HT1080 (cell line): ENCODE measurements around the gene ELAVL3. TPM values are rescaled to one million over a fixed set of nuclear protein-coding genes. Genes with fewer than 3 reads are reported as not detected.
"Not testable (repeated sequence)": the region's sequence is repeated elsewhere in the genome, so short reads cannot be mapped to it uniquely, and the experiment has no call there.

Experiments
- DNase-seq: peaks from one replicate; pipeline ENCODE4 v3.0.0-alpha.2; 2015; ENCODE audit warnings: low read depth
- total RNA-seq: library from RNA; depleted of rRNA; stranded (reverse); fragments of >200 nt; shearing (Covaris generic); gene quantifications from 2 replicates; pipeline ENCODE4 v1.2.3, GENCODE V29; 2014

ELAVL3 gene
- total RNA-seq, 1 experiment from 2014 or later = not detected

DNA sequence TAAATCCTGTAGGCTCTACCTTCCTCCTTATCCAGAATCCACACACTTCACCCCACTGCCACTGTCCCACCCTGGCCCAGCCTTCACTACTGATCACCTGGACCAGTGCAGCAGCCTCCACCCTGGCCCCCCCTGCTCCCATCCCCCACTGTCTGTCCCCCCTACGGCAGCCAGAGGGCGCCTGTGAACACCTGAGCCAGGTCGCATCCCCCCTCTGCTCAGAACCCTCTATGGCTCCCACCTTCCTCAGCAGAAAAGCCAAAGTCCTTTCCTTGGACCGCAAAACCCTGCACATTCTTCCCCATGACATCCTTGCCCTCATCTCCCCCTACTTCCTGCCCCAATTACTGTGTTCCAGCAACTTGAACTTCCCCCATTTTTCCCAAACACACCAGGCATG is 20.6 kb downstream of the ELAVL3 start:
- no peak for DNase-seq

DNA sequence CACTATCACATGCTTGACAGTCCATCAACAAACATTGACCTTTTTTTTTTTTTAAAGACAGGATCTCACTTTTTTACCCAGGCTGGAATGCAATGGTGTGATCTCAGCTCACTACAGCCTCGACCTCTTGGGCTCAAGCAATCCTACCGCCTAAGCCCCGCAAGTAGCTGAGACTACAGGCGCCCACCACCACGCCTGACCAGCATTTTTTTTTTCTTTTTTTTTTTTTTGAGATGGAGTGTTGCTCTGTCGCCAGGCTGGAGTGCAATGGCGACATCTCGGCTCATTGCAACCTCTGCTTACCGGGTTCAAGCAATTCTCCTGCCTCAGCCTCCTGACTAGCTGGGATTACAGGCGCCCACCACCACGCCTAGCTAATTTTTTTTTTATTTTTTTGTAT is 21.9 kb downstream of the ELAVL3 start:
- DNase-seq = not testable (repeated sequence)

DNA sequence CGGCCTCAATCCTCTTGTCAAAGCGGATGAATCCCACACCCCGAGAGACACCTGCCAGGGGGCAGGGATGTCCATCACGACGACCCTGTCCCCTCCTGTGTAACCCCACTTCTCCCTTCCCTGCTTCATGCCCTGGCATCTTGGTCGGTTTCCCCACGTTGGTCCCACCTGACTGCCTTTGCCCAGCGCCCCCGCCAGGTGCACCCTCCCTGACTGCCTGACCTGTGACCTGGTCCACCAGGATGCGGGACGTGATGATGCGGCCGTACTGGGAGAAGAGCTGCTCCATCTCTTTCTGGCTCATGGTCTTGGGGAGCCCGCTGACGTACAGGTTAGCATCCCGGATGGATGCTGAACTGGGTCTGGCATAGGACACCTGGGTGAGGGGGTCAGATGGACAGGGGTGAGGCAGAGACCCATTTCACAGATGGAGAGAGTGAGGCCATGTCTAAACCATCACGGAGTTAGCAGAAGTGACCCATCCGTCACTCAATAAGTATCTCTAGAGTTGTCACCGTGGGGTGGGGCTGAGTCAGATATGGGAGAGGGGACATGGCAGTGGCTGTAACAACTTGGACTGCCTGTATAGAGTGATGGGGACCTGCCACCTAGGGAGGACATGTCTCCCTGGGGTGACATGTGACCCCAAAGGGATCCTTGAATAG is 22.5 kb downstream of the ELAVL3 start:
- DNase-seq = no peak

DNA sequence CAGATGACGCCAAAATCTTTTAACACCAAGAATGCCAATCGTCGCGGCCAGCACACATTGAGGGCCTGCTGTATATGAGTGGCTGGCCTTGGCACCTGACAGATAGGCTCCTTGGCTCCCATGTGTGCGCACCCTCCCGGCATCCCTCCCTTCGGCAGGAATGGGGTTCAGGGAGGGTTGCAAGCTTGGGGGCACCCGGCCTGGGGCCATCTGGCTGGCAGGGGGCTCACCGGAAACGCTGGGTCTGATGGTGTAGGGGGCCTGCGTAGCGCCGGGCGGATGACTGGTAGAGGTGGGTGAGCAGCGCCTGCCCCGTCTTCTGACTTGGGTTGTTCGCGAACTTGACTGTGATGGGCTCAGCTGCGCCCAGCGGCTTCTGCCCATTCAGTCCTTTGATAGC is 23.0 kb downstream of the ELAVL3 start:
- no peak for DNase-seq

DNA sequence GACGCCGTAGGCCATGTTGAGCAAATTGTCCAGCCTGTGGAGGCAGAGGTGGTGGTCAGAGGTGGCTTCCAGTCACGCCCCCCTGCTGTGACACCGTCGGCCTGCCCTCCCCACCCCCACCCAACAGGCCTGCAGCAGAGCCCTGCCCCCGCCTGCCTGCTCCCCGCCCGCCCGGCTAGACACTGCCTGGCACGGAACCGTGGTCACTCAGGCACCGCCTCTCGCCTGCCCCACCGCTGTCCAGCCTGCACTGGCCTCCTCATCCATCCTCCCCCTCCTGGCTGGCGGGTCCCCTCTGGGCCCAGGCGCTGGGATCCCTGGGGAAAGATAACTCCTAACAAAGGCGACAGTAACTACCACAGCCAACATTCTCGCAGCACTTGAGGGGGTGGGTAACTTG is 23.7 kb downstream of the ELAVL3 start:
- DNase-seq = no peak

DNA sequence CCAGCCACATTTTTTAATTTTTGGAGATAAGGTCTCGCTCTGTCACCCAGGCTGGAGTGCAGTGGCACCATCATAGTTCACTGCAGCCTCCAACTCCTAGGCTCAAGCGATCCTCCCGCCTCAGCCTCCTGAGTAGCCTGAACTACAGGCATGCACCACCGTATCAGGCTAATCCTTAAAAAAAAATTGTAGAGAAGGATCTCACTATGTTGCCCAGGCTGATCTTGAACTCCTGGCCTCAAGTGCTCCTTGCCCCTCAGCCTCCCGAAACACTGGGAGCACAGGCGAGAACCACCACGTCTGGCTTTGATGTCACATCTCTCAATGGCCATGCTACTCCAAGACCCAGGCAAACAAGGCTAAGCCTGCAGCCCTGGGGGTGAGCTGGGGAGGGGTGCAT is 24.2 kb downstream of the ELAVL3 start:
- DNase-seq = no peak

DNA sequence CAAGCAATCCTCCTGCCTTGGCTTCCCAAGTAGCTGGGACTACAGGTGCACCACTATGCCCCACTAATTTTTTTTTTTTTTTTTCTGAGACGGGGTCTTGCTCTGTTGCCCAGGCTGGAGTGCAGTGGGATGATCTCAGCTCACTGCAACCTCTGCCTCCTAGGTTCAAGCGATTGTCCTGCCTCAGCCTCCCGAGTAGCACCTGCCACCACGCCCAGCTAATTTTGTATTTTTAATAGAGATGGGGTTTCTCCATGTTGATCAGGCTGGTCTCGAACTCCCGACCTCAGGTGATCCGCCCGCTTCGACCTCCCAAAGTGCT is 25.7 kb downstream of the ELAVL3 start:
- DNase-seq = not testable (repeated sequence)

DNA sequence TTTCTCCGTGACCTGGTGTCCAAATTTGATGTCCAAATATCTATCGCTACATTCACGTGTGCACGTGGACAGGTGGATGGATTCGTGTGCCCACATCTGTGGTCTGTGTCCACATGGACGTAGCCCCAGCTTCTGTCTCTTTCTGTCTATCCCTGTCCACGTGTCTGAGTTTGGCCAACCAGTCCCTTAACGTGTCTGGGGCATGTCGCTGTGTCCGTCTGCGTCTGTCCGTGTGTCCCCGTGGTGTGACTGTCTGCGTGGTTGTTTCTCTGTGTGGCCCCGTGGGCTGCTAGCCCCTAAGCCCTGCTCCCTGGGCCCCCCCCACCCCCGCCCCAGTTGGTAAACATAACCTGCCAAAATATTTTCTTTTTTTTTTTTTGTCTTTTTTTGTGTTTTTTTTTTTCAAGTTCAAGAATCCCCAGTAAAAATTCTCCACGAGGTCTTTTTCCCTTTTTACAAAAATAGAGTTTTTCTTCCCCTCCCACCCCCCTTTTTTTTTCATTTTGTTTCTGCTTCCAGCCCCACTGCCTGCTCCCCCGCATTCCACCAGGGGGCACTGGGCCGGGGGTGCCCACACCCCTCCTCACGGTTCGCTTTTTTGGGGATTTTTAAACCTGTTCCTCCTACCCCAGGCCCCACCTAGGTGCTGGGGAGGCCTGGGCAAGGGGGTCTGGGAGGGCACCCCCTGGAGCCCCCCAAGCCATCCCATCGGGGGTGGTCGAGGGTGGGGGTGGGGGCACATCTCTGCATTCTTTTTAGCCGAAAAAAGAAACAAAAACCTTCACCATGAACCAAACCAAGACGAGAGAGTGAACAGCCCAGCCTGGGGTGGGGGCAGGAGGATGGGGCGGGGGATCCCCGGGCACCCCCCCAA is 27.1 kb downstream of the ELAVL3 start:
- no peak for DNase-seq

DNA sequence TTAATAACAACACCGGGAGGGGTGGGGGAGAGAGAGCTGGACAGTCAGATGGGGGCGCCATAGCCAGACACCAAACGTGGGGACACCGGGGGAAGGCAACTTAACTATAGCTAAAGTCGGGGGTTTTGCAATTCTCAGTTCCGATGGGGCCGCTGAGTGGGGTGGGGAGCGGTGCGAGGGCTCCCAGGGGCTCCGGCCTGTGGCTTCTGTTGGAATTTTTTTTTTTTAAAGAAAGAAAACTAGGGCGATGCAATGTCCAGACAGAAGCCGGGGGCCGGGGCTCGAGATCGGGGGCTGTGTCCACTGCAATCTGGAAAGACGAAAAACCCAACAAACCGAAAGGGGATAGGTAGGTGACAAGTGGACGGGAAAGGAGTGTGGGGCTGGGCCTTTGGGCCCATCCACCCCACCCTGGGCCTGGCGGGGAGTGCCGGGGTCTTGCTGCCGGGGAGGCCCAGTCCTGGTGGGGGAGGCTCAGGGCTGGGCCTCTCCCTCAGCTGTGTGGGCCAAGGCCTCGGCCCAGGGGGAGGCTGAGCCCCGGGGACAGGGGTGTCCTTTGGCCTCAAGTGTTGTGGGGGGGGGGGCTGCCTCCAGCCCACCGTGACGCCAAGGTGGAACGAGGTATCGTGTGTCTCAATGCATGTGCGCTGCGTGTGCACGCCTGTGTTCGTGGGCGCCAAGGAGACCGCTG is 28.1 kb downstream of the ELAVL3 start:
- no peak for DNase-seq

DNA sequence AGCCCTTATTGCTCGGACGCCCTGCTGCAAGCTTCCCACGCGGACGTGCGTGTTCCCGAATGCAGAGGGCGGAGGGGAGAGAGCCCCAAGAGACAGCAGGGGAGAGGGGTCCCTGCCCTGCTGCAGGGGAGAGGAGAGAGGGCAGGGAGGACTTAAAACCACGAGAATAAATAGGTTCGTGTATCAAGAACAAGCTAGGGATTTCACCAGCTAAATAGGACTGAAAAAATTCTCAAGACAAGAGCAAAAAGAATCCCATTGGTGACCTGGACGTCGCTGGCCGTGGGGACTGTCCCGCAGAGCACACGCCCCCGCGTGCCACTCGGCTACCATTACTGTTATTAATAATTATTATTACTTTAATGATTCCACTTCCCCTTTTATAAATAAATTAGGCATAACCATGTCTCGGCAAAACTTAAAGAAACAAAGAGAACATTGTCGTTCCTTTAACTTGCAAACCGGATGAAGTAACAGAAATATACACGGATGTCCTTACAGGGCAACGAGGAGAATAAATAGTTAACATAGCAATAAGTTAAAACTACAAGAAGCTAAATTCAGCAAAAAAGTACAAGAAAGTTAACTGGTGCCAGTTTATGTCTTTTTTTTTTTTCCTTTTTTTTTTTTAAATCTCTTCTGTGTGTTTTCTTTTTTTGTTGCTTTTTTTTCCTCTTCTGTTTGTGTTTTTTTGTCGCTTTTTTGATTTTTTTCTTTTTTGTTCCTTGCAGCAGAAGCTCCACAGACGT is 28.8 kb downstream of the ELAVL3 start:
- no peak for DNase-seq

DNA sequence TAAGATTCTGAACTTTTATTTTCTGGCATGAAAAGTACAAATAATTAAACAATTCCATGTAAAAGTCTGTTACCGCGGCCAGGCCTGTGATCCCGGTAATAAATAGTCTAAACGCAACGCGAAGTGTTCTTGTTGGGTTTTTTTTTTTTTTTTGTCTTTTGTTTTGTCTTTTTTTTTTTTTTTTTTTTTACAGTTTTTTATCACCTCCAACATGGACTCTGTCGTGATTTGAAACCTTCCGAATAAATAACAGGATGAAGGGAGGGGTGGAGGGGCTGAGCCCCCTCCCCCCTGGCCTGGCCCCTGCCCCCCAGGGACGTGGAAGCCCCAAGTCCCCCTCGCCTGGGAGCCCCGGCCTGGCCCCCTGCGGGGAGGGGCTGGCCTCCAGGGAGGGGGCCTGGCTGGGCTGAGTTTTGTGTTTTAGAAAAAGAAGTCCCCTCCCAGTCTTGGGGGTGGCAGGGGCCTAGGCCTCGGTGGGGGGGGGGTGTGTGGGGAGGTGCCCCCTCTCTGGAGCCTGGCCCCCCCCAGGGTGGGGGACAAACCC is 29.4 kb downstream of the ELAVL3 start:
- DNase-seq = no peak

DNA sequence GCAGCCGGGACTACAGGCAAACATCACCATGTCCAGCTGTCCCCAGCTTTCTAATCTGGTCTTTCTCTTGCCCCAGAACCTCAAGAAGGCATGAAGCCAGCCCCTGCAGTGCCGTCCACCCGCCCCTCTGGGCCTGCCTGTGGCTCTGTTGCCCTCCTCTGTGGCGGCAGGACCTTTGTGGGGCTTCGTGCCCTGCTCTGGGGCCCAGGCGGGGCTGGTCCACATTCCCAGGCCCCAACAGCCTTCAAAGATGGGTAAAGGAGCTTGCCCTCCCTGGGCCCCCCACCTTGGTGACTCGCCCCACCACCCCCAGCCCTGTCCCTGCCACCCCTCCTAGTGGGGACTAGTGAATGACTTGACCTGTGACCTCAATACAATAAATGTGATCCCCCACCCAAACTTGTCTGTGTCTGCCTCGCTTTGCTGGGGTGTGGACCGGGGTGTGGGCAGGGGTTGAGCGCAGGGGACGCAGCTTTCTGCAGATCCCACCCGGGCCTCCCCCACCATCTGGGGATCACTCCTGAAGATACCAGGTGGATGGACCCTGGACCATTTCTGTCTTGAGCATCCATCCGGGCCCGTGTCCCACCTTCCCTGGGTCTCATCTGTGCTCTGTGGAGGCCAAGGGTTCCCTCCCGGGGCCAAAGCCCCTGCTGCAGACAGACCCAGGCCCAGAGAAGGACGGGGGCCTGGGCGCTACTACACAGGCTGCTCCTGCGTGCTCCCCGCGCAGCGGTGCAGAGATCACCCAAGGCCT is 30.1 kb downstream of the ELAVL3 start:
- DNase-seq = no peak

DNA sequence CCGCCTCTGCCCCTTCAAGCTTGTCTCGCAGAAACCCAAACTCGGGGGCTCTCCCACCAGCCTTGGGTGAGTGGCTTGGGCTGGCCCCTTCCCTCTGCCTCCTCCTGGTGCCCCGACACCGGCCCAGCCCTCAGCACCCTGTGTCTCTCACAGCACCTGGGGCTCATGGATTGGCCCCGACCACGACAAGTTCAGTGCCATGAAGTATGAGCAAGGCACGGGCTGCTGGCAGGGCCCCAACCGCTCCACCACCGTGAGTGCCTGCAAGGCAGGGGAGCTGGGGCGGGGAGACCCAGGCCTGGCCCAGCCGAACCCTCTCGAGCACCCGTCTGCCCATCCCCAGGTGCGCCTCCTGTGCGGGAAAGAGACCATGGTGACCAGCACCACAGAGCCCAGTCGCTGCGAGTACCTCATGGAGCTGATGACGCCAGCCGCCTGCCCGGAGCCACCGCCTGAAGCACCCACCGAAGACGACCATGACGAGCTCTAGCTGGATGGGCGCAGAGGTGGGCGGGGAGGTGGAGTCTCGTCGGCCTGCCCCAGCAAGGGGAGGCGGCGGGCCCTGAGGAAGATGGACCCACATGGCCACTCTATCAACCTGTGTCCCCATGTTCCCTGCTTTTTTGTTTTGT is 31.8 kb downstream of the ELAVL3 start:
- DNase-seq = no peak

DNA sequence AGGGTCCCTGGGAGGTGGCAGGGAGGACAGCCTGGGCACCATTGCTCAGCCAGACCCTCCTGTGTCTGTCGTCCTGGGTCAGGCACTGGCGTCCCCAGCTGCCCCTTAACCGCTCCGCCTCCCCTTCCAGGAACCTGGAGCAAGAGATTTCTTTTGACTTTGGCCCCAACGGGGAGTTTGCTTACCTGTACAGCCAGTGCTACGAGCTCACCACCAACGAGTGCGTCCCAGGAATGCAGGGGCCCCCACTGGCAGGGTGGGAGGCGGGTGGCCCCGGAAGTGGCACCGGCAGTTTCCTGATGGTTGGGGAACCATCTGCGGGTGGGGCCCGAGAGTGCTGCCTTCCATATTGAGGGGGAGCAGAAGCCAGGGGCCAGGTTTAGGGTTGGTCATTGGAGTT is 32.4 kb downstream of the ELAVL3 start:
- DNase-seq = no peak

DNA sequence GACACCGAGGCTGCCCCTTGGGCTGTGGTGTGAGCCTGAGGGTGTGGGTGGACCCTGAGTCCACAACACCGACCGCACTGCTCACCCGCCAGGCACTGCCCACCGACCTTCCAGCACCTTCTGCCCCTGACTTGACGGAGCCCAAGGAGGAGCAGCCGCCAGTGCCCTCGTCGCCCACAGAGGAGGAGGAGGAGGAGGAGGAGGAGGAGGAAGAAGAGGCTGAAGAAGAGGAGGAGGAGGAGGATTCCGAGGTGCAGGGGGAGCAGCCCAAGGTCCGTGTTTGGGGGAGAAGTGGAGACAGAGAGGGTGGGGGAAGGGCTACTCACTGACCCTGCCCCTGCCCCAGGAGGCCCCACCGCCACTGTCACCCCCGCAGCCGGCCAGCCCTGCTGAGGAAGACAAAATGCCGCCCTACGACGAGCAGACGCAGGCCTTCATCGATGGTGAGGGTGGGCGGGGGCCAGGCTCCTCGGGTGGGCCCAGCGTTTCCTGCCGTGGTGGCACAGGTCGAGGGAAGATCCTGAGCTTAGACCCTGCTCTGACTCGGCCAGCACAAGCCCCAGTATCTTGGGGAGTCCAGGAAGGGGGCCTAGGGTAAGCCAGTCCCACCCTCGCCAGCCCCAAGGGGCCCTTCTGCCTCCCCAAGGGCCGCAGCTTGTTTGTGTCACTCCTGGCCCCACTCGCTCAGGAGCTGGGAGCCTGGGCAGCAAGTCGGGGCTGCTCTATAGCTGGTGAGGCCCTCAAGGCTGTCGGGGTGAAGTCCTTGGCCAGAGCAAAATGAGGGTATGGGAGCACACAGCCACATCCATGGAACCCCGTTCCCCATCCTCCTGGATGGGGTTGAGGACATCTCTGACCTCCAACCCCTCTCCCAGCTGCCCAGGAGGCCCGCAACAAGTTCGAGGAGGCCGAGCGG is 33.2 kb downstream of the ELAVL3 start:
- DNase-seq = no peak

DNA sequence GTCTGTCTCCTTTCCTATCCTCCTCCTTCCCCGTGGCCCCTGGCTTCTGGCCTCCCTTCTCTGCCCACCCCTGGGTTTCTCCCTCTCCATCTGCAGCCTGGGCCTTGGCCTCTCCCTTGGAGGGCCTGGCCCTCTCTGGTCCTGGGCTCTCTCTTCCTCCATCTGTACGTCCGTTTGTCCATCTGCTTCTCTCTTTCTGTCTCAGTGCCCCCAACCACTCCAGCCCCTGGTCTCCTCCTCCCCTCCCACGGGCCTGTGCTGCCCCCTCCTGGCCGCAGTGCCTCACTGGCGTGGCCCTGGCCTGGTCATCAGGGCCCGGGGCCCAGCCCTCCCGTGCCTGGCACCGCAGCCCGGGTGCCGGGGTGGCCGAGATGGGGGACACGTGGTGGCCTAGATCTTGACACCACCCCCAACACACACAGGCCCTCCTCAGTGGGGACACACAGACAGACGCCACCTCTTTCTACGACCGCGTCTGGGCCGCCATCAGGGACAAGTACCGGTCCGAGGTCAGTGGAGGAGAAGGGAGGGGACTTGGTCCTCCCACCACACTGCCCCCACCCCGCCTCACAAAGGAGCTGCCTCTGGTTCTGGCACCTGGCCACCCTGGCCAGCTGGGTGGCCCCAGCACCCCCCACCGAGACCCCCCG is 34.1 kb downstream of the ELAVL3 start:
- no peak for DNase-seq

DNA sequence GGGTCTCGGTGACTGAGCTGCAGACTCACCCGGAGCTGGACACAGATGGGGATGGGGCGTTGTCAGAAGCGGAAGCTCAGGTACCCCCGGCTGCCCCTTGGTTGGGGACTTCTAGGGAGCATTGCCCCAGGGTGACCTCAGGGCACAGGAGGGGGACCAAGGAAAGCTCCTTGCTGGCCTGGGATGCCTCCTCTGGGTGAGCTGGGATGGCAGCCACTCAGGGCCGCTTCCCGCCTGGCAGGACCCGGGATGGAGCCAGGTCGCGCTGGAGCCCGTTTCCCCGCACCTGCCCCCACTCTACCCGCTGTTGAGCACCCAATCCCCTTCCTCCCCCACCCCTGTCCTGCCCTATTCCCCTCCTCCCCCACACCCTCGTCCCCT is 34.6 kb downstream of the ELAVL3 start:
- DNase-seq = no peak

DNA sequence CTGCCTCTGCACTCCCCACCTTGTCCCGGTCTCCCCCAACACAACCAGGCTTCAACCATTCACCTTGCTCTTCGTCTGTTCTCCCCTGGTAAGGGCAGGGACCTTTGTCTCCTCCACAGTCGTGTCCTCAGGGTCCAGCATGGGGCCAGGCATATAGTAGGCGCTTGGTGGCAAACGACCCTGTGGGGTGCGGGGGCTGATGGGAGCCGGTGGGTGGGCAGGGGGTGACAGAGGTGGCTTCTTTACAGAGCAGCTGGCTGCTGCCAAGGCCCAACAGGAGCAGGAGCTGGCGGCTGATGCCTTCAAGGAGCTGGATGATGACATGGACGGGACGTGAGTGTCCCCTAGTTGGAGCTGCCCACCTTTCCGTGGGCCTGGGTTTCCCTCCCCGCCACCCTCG is 35.7 kb downstream of the ELAVL3 start:
- no peak for DNase-seq

DNA sequence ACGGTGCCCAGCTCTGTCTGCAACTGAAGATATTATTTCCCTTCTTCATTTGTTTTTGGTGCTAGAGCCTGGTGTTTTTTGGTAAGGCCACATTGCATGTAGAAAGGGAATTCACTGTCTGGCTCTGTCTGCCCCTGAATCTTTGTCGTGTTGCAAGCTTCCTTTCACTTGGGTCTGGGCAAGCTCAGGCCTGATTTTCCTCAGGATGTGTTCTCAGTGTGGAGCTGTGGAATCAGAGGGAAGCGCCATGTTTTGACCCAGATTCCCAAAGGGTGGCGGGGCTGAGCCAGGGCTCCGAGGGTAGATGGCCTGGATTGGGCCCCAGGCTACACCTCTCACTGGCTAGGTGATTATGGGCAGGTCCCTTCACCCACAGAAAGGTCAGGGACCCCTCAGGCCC is 36.8 kb downstream of the ELAVL3 start:
- no peak for DNase-seq
